SK-N-SH treated with all-trans-retinoic acid at 6 μM for 48 hours (cell line): ENCODE measurements around the gene COL4A5.

Experiments
- CSDC2 ChIP-seq: fragments of 250-450 bp; sonication (Bioruptor Pico); IDR thresholded peaks from 2 replicates; pipeline ENCODE4 v1.5.0; 2020; ENCODE audit warnings: mild to moderate bottlenecking, moderate library complexity
- ESRRG ChIP-seq: fragments of 250-450 bp; sonication (Bioruptor Pico); IDR thresholded peaks from 2 replicates; pipeline ENCODE4 v1.6.1; 2021; ENCODE audit warnings: mild to moderate bottlenecking
- ZFP30 ChIP-seq: fragments of 450-650 bp; formaldehyde crosslinking; IDR thresholded peaks from 2 replicates; pipeline ENCODE4 v1.5.0; 2022; ENCODE audit warnings: mild to moderate bottlenecking, moderate library complexity

- no peak for TF ChIP-seq ZFP30
- no peak for TF ChIP-seq CSDC2
- TF ChIP-seq ESRRG (CRISPR knock-in tag) = no peak
Observed at GRCh38 chrX:108666101-108666500, 226.5 kb downstream of the COL4A5 start.
